ENCODE results near the gene AMT. TPM values are rescaled to one million over a fixed set of nuclear protein-coding genes. Genes with fewer than 3 reads are reported as not detected.

The AMT gene
- total and polyA plus RNA-seq, 2 of the 13 experiments (the other 11 are each of a cell fraction or from before 2014, with no cell fraction given), result 35.3 to 59.0 TPM

GRCh38 chr3:49469936-49470713 is 47.9 kb upstream of the AMT start, which contains the start of gene DAG1 (continued):
- TF ChIP-seq ARID4A (CRISPR knock-in tag; IDR thresholded peaks at IDR 0.05; ENCODE audit: borderline replicate concordance) (peak; percentile 92), KDM5B (CRISPR knock-in tag; IDR thresholded peaks at IDR 0.05; ENCODE audit: borderline replicate concordance) (peak; percentile 91), ARNT2 (CRISPR knock-in tag; IDR thresholded peaks at IDR 0.05; ENCODE audit: low read depth) (peak; percentile 92), SALL1 (CRISPR knock-in tag; IDR thresholded peaks at IDR 0.05) (peak; percentile 78), HOXA3 (CRISPR knock-in tag; IDR thresholded peaks at IDR 0.05) (peak; percentile 71; the same call in 1 of the 2 replicates), ZNF619 (CRISPR knock-in tag; IDR thresholded peaks at IDR 0.05) (peak; percentile 31; the same call in 1 of the 2 replicates), ZNF674 (CRISPR knock-in tag; IDR thresholded peaks at IDR 0.05; ENCODE audit: low read depth) (peak; percentile 96), ZBTB25 (CRISPR knock-in tag; IDR thresholded peaks at IDR 0.05) (peak; percentile 59), SRY (CRISPR knock-in tag; IDR thresholded peaks at IDR 0.05) (peak; percentile 61; the same call in 1 of the 2 replicates), ZIK1 (CRISPR knock-in tag; IDR thresholded peaks at IDR 0.05; ENCODE audit: borderline replicate concordance, low read depth) (0 out of 2 replicates have a peak, but pooled peaks have one; percentile 9), ATF7-NPFF (CRISPR knock-in tag; IDR thresholded peaks at IDR 0.05; ENCODE audit: low read depth) (peak; percentile 61), DNMT1 (CRISPR knock-in tag; IDR thresholded peaks at IDR 0.05) (0 out of 2 replicates have a peak, but pooled peaks have one; percentile 22), POLR2G (IDR thresholded peaks at IDR 0.05; ENCODE audit: low read depth, low read length) (peak; percentile 76), ZNF329 (CRISPR knock-in tag; IDR thresholded peaks at IDR 0.05; ENCODE audit: low read depth) (peak; percentile 71; the same call in 1 of the 2 replicates), PRDM4 (CRISPR knock-in tag; IDR thresholded peaks at IDR 0.05; ENCODE audit: borderline replicate concordance) (0 out of 2 replicates have a peak, but pooled peaks have one; percentile 73), ZBTB7B (CRISPR knock-in tag; IDR thresholded peaks at IDR 0.05) (peak; percentile 49; the same call in 1 of the 2 replicates), ATF1 (CRISPR knock-in tag; IDR thresholded peaks at IDR 0.05) (no peak), TBP (CRISPR knock-in tag; IDR thresholded peaks at IDR 0.05) (0 out of 2 replicates have a peak, but pooled peaks have one; percentile 17), CTCF (CRISPR knock-in tag; IDR thresholded peaks at IDR 0.05) (peak; percentile 17; the same call in 1 of the 2 replicates)

Data from HepG2 (cell line).